ENCODE results near the gene CTAGE9. TPM values are rescaled to one million over a fixed set of nuclear protein-coding genes. Genes with fewer than 3 reads are reported as not detected.
A peak's percentile ranks its signal among the peaks of the same experiment; 100 is the strongest.

CTAGE9 gene
- total and polyA plus RNA-seq, 2 donors (not counting 1 experiment from before 2014, with no cell fraction given) = not detected

GRCh38 chr6:131729550-131729949 is 18.7 kb upstream of the CTAGE9 start:
- no peak overlapping the region for H3K27ac ChIP-seq (ENCODE audit: insufficient read depth, low read length)
- peak in 1 of 2 donors; percentile 12 for DNase-seq (ENCODE audit: low read depth in 2 of 2)

GRCh38 chr6:131728296-131728939 is 17.6 kb upstream of the CTAGE9 start:
- Histone ChIP-seq H3K4me3 (replicated peaks in 1 of 4; ENCODE audit: control extremely low read depth in 1 of 4, insufficient read depth in 1 of 4, low read depth in 3 of 4, low read length in 4 of 4) (no peak overlapping the region), H3K9ac (ENCODE audit: insufficient read depth, low read length) (no peak overlapping the region), H3K79me2 (ENCODE audit: control insufficient read depth, insufficient read depth, low read length) (no peaks in the 10 kb centered on the region), H3K4me2 (ENCODE audit: extremely low read depth, insufficient read depth, low read length) (no peak overlapping the region), H4K20me1 (ENCODE audit: control insufficient read depth, extremely low read depth, insufficient read depth, low read length) (no peaks in the 10 kb centered on the region), H3K27me3 (ENCODE audit: control insufficient read depth, insufficient read depth, low read length) (no peaks in the 10 kb centered on the region), H3K27ac (ENCODE audit: insufficient read depth, low read length) (no peak overlapping the region), H3K4me1 (ENCODE audit: control insufficient read depth, extremely low read depth, insufficient read depth, low read length) (no peaks in the 10 kb centered on the region), H2AFZ (ENCODE audit: low read length) (no peak overlapping the region), H3K36me3 (ENCODE audit: control insufficient read depth, insufficient read depth, low read length) (no peaks in the 10 kb centered on the region), H3K9me3 (ENCODE audit: control insufficient read depth, insufficient read depth, low read depth, low read length) (no peaks in the 10 kb centered on the region)
- no peak for TF ChIP-seq EZH2 (IDR thresholded peaks at IDR 0.05; ENCODE audit: low read length, missing control alignments)
- peak in 1 of 2 donors; percentile 74 for DNase-seq (ENCODE audit: low read depth in 2 of 2)

More at GRCh38 chr6:131729550-131729949, 18.7 kb upstream of the CTAGE9 start:
- H3K79me2 ChIP-seq (ENCODE audit: control insufficient read depth, insufficient read depth, low read length) = no peaks in the 10 kb centered on the region
- no peak overlapping the region for H3K4me2 ChIP-seq (ENCODE audit: extremely low read depth, insufficient read depth, low read length)
- H3K9me3 ChIP-seq (ENCODE audit: control insufficient read depth, insufficient read depth, low read depth, low read length) = no peaks in the 10 kb centered on the region
- no peaks in the 10 kb centered on the region for H3K36me3 ChIP-seq (ENCODE audit: control insufficient read depth, insufficient read depth, low read length)
- H3K27me3 ChIP-seq (ENCODE audit: control insufficient read depth, insufficient read depth, low read length) = no peaks in the 10 kb centered on the region
- H3K9ac ChIP-seq (ENCODE audit: insufficient read depth, low read length) = no peak overlapping the region
- no peak overlapping the region for H2AFZ ChIP-seq (ENCODE audit: low read length)
- TF ChIP-seq CTCF (conservative IDR thresholded peaks at IDR 0.05 in 1 of 2, IDR thresholded peaks at IDR 0.05 in 1 of 2; ENCODE audit: low read depth in 1 of 2, low read length in 2 of 2) (no peak), EZH2 (IDR thresholded peaks at IDR 0.05; ENCODE audit: low read length, missing control alignments) (no peak)
- no peaks in the 10 kb centered on the region for H3K4me1 ChIP-seq (ENCODE audit: control insufficient read depth, extremely low read depth, insufficient read depth, low read length)
- no peaks in the 10 kb centered on the region for H4K20me1 ChIP-seq (ENCODE audit: control insufficient read depth, extremely low read depth, insufficient read depth, low read length)
- no peak overlapping the region for H3K4me3 ChIP-seq (replicated peaks in 1 of 4; ENCODE audit: control extremely low read depth in 1 of 4, insufficient read depth in 1 of 4, low read depth in 3 of 4, low read length in 4 of 4)

- Histone ChIP-seq H3K4me2 (ENCODE audit: extremely low read depth, insufficient read depth, low read length) (no peak overlapping the region), H3K4me3 (replicated peaks in 1 of 4; ENCODE audit: control extremely low read depth in 1 of 4, insufficient read depth in 1 of 4, low read depth in 3 of 4, low read length in 4 of 4) (no peak overlapping the region), H3K36me3 (ENCODE audit: control insufficient read depth, insufficient read depth, low read length) (no peaks in the 10 kb centered on the region), H3K9me3 (ENCODE audit: control insufficient read depth, insufficient read depth, low read depth, low read length) (no peaks in the 10 kb centered on the region), H3K4me1 (ENCODE audit: control insufficient read depth, extremely low read depth, insufficient read depth, low read length) (no peaks in the 10 kb centered on the region), H3K27me3 (ENCODE audit: control insufficient read depth, insufficient read depth, low read length) (no peaks in the 10 kb centered on the region), H2AFZ (ENCODE audit: low read length) (no peak overlapping the region), H3K9ac (ENCODE audit: insufficient read depth, low read length) (no peak overlapping the region), H3K79me2 (ENCODE audit: control insufficient read depth, insufficient read depth, low read length) (no peaks in the 10 kb centered on the region), H3K27ac (ENCODE audit: insufficient read depth, low read length) (no peak overlapping the region), H4K20me1 (ENCODE audit: control insufficient read depth, extremely low read depth, insufficient read depth, low read length) (no peaks in the 10 kb centered on the region)
- no peak for DNase-seq (ENCODE audit: low read depth in 2 of 2)
- no peak for TF ChIP-seq EZH2 (IDR thresholded peaks at IDR 0.05; ENCODE audit: low read length, missing control alignments)
- TF ChIP-seq CTCF (conservative IDR thresholded peaks at IDR 0.05 in 1 of 2, IDR thresholded peaks at IDR 0.05 in 1 of 2; ENCODE audit: low read depth in 1 of 2, low read length in 2 of 2) = no peak
These were observed 17.1 kb upstream of the CTAGE9 start for GRCh38 chr6:131727868-131728267.

All from fibroblast of lung (primary cell).